ENCODE data around the gene STAT3.

DNA sequence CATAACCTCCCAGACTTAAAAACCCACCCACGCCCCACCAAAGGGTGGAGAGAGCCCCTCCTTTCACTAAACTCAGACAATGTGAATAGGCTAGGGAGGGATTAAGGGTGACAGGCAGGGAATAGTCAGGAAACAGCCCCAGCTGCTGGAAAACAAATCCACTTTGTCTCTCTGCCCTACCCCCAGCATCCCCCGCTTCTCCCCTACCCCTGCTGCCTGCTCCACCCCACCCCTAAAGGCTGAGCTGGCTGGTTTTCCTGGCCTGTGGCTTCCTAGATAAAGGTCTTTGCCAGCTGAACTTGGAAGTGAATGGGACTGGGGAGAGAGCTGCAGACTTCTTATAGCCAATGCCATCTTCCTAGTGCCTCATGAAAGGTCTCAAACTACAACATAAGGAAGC lies 19.8 kb upstream of the STAT3 start:
- TF ChIP-seq, protein P1, sequence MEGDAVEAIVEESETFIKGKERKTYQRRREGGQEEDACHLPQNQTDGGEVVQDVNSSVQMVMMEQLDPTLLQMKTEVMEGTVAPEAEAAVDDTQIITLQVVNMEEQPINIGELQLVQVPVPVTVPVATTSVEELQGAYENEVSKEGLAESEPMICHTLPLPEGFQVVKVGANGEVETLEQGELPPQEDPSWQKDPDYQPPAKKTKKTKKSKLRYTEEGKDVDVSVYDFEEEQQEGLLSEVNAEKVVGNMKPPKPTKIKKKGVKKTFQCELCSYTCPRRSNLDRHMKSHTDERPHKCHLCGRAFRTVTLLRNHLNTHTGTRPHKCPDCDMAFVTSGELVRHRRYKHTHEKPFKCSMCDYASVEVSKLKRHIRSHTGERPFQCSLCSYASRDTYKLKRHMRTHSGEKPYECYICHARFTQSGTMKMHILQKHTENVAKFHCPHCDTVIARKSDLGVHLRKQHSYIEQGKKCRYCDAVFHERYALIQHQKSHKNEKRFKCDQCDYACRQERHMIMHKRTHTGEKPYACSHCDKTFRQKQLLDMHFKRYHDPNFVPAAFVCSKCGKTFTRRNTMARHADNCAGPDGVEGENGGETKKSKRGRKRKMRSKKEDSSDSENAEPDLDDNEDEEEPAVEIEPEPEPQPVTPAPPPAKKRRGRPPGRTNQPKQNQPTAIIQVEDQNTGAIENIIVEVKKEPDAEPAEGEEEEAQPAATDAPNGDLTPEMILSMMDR (IDR thresholded peaks at IDR 0.05) = no peak
- no peak for TF ChIP-seq EZH2 (IDR thresholded peaks at IDR 0.05; ENCODE audit: borderline replicate concordance, insufficient read depth, low read depth, low read length, poor library complexity, severe bottlenecking)

All from B cell (primary cell).